ENCODE data around the gene RABAC1. TPM values are rescaled to one million over a fixed set of nuclear protein-coding genes. Genes with fewer than 3 reads are reported as not detected.

Gene RABAC1
- polyA plus RNA-seq, 1 donor from 2014 or later = 290 TPM

GRCh38 chr19:41929536-41930071 lies 29.5 kb downstream of the RABAC1 start:
- Histone ChIP-seq H3K4me2 (ENCODE audit: low read length) (no peak overlapping the region), H3K36me3 (ENCODE audit: insufficient read depth, low read length) (no peaks in the 10 kb centered on the region), H2AFZ (ENCODE audit: low read depth, low read length) (no peak overlapping the region)

GRCh38 chr19:41928754-41929535 lies 30.2 kb downstream of the RABAC1 start:
- TF ChIP-seq POLR2AphosphoS5 (IDR thresholded peaks at IDR 0.05) = peak; percentile 17
- no peak for TF ChIP-seq CTCF (IDR thresholded peaks at IDR 0.05; ENCODE audit: poor library complexity, severe bottlenecking)
- TF ChIP-seq MXI1 (conservative IDR thresholded peaks at IDR 0.05; ENCODE audit: poor library complexity, severe bottlenecking) = peak; percentile 0
- Histone ChIP-seq H2AFZ (ENCODE audit: low read depth, low read length) (no peak overlapping the region), H3K79me2 (replicated peaks; ENCODE audit: insufficient read depth, low read length) (no peaks in the 10 kb centered on the region), H3K4me3 (ENCODE audit: low read length) (peak overlapping the region; percentile 61), H4K20me1 (ENCODE audit: insufficient read depth) (no peaks in the 10 kb centered on the region), H3K27ac (ENCODE audit: low read length) (no peak overlapping the region), H3K9ac (ENCODE audit: low read length) (peak overlapping the region; percentile 7), H3F3A (ENCODE audit: insufficient read depth, low read length, poor library complexity, severe bottlenecking) (no peaks in the 10 kb centered on the region), H3K9me2 (ENCODE audit: insufficient read depth, low read length) (no peaks in the 10 kb centered on the region), H3K27me3 (ENCODE audit: insufficient read depth, low read depth, low read length) (peaks cover 100% of the 10 kb centered on the region), H3K36me3 (ENCODE audit: insufficient read depth, low read length) (no peaks in the 10 kb centered on the region), H3K9me3 (ENCODE audit: low read length) (no peaks in the 10 kb centered on the region), H3K4me2 (ENCODE audit: low read length) (no peak overlapping the region)

More at GRCh38 chr19:41929536-41930071, 29.5 kb downstream of the RABAC1 start:
- no peaks in the 10 kb centered on the region for H3F3A ChIP-seq (ENCODE audit: insufficient read depth, low read length, poor library complexity, severe bottlenecking)
- no peak overlapping the region for H3K9ac ChIP-seq (ENCODE audit: low read length)
- H3K79me2 ChIP-seq (replicated peaks; ENCODE audit: insufficient read depth, low read length) = no peaks in the 10 kb centered on the region
- H3K9me3 ChIP-seq (ENCODE audit: low read length) = no peaks in the 10 kb centered on the region
- peaks cover 99% of the 10 kb centered on the region for H3K27me3 ChIP-seq (ENCODE audit: insufficient read depth, low read depth, low read length)
- H3K9me2 ChIP-seq (ENCODE audit: insufficient read depth, low read length) = no peaks in the 10 kb centered on the region
- H4K20me1 ChIP-seq (ENCODE audit: insufficient read depth) = no peaks in the 10 kb centered on the region
- TF ChIP-seq MXI1 (conservative IDR thresholded peaks at IDR 0.05; ENCODE audit: poor library complexity, severe bottlenecking) (no peak), SMC3 (conservative IDR thresholded peaks at IDR 0.05; ENCODE audit: poor library complexity) (no peak), RAD21 (conservative IDR thresholded peaks at IDR 0.05) (no peak)
- no peak overlapping the region for H3K27ac ChIP-seq (ENCODE audit: low read length)
- H3K4me3 ChIP-seq (ENCODE audit: low read length) = no peak overlapping the region

DNA sequence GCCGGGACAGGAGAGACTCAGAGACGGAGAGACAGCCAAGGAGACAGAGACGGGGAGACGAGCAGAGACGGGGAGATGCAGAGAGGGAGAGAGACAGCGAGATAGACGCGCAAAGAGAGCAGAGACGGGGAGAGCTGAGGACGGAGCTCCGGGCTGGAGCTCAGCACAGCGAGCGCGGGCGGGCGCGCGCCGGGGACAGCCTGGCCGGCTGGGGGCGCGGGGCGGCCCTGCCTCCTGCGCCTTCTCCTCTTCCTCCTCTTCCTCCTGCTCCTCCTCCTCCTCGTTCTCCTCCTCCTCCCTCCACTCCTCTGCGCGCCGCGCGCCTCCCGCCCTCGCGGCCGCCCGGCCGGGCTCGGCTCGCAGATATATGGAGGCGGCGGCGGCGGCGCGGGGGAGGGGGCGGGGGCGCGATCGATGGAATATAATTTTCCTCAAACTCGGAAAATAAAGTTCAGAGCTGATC lies 30.9 kb downstream of the RABAC1 start, which contains the start of gene ERFL:
TSS of gene ERFL (minus strand) at position 229 of the 463 bp plus-strand sequence. CDS start 15,530 bp downstream, outside the sequence.
- H3K79me2 ChIP-seq (replicated peaks; ENCODE audit: insufficient read depth, low read length) = no peaks in the 10 kb centered on the region
- no peak within 1 kb of the TSS for H2AFZ ChIP-seq (ENCODE audit: low read depth, low read length)
- no peaks in the 10 kb centered on the region for H3K36me3 ChIP-seq (ENCODE audit: insufficient read depth, low read length)
- H3K9me2 ChIP-seq (ENCODE audit: insufficient read depth, low read length) = no peaks in the 10 kb centered on the region
- peaks cover 96% of the 10 kb centered on the region for H3K27me3 ChIP-seq (ENCODE audit: insufficient read depth, low read depth, low read length)
- no peaks in the 10 kb centered on the region for H4K20me1 ChIP-seq (ENCODE audit: insufficient read depth)
- H3F3A ChIP-seq (ENCODE audit: insufficient read depth, low read length, poor library complexity, severe bottlenecking) = no peaks in the 10 kb centered on the region
- H3K9me3 ChIP-seq (ENCODE audit: low read length) = no peaks in the 10 kb centered on the region
- peak within 1 kb of the TSS; percentile 14 for H3K4me2 ChIP-seq (ENCODE audit: low read length)
- TF ChIP-seq MXI1 (conservative IDR thresholded peaks at IDR 0.05; ENCODE audit: poor library complexity, severe bottlenecking) = peak; percentile 12
- no peak for TF ChIP-seq EP300 (conservative IDR thresholded peaks at IDR 0.05; ENCODE audit: poor library complexity, severe bottlenecking)
- H3K4me3 ChIP-seq (ENCODE audit: low read length) = peak within 1 kb of the TSS; percentile 61
- no peak within 1 kb of the TSS for H3K27ac ChIP-seq (ENCODE audit: low read length)
- H3K9ac ChIP-seq (ENCODE audit: low read length) = peak within 1 kb of the TSS; percentile 7
